ENCODE data around the gene JAK3. TPM values are rescaled to one million over a fixed set of nuclear protein-coding genes. Genes with fewer than 3 reads are reported as not detected.

The JAK3 gene
- total and polyA plus RNA-seq, 2 of the 8 experiments (the other 6 are each of a cell fraction or from before 2014, with no cell fraction given), result 4.0 to 4.7 TPM

DNA sequence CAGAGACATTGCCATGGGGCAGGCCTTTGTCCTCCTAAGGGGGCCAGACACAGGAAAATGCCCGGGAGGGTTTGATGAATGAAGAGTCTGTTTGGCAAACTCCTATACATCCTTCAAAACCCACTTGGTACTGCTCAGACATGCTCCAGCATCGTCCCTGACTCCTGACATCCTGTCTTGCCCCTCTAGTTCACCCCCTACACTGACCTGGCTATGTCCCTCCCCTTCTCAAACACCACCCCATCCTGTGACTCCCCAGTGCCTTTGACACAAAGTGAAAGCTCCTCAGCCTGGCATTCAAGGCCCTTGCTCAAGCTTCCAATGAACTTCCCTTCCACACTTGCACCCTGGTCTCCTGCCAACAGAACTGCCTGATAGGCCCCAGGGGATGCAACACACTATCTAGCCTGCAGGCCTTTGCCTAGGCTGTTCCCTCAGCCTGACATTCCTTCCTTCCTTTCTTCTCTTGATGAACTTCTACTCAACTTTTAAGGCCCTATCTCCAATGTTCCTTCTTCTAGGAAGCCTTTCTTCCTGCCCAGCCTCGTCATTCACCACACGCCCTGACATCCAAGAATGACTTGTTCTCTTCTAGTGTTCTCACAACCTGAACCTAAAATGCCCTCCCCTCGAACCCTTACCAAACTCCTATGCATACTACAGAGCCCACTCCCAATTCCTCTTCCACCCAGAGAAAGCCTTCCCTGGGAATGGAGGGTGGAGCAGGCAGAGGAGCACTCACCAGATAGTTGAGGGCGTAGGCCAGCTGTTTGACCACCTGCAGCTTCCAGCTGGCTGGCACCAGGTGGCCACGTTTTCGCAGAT is 12.4 kb downstream of the JAK3 start:
- Histone ChIP-seq H2AK5ac (ENCODE audit: low read depth, low read length) (no peak overlapping the region), H3K23ac (ENCODE audit: insufficient read length) (no peak overlapping the region), H3K23me2 (ENCODE audit: low read depth, low read length) (peaks cover 1% of the 10 kb centered on the region; the same call in 1 of the 2 replicates), H4K8ac (ENCODE audit: extremely low read depth, insufficient read depth, low read length) (no peak overlapping the region; the same call in 1 of the 2 replicates), H3K4me2 (ENCODE audit: insufficient read depth in 1 of 2, low read depth in 2 of 2, low read length in 2 of 2) (no peak overlapping the region), H2BK120ac (replicated peaks; ENCODE audit: low read depth, low read length) (no peak overlapping the region), H2BK20ac (ENCODE audit: low read length) (no peak overlapping the region), H3K27ac (ENCODE audit: low read depth, low read length) (no peak overlapping the region), H3K14ac (ENCODE audit: insufficient read length) (no peak overlapping the region), H3K4ac (replicated peaks; ENCODE audit: insufficient read length, low read depth, low read length) (no peak overlapping the region), H3K4me3 (ENCODE audit: extremely low read depth in 1 of 4, insufficient read depth in 2 of 4, low read depth in 3 of 4, low read length in 4 of 4) (no peak overlapping the region), H3K4me1 (replicated peaks in 1 of 4; ENCODE audit: control insufficient read depth in 3 of 4, insufficient read depth in 4 of 4, low read length in 3 of 4) (peaks cover 0 to 14% (median 4%) of the 10 kb centered on the region in 4 experiments; a peak in 4 of 7 replicates), H3K27me3 (replicated peaks in 1 of 4; ENCODE audit: control insufficient read depth in 3 of 4, extremely low read depth in 1 of 4, insufficient read depth in 3 of 4, low read length in 3 of 4) (peaks cover 0 to 3% (median 1%) of the 10 kb centered on the region in 4 experiments; a peak in 2 of 7 replicates), H2AFZ (ENCODE audit: low read length) (no peak overlapping the region), H2BK5ac (ENCODE audit: low read depth, low read length) (no peak overlapping the region), H3K56ac (replicated peaks; ENCODE audit: insufficient read length, low read depth, low read length) (no peak overlapping the region), H3K79me1 (ENCODE audit: low read depth, low read length) (no peaks in the 10 kb centered on the region), H4K91ac (replicated peaks; ENCODE audit: insufficient read length, low read length) (no peak overlapping the region), H4K20me1 (replicated peaks in 1 of 2; ENCODE audit: control insufficient read depth in 1 of 2, insufficient read depth in 2 of 2, low read length in 2 of 2) (peaks cover 0 to 5% of the 10 kb centered on the region in 2 experiments), H3K79me2 (ENCODE audit: control insufficient read depth in 1 of 2, insufficient read depth in 2 of 2, low read length in 2 of 2) (no peaks in the 10 kb centered on the region), H3K36me3 (ENCODE audit: control insufficient read depth in 2 of 4, insufficient read depth in 4 of 4, low read length in 3 of 4) (no peaks in the 10 kb centered on the region), H3K9me3 (ENCODE audit: insufficient read depth in 2 of 2, low read depth in 1 of 2, low read length in 1 of 2) (no peaks in the 10 kb centered on the region), H2BK15ac (ENCODE audit: low read length) (0 out of 2 replicates have a peak overlapping the region, but pooled peaks have one; percentile 2), H4K5ac (ENCODE audit: insufficient read length, low read depth, low read length) (no peak overlapping the region), H3K18ac (ENCODE audit: extremely low read depth, low read length) (peak overlapping the region; percentile 19; the same call in 1 of the 2 replicates), H3K9ac (replicated peaks in 1 of 4; ENCODE audit: extremely low read depth in 1 of 4, low read depth in 3 of 4, low read length in 3 of 4) (no peak overlapping the region), H2BK12ac (ENCODE audit: low read depth, low read length) (no peak overlapping the region)
- WGBS, 2 experiments (ENCODE audit: extremely low coverage in 1 of 2, insufficient coverage in 1 of 2, insufficient read length in 1 of 2, insufficient replicate concordance in 2 of 2, low coverage in 1 of 2, low lambda C conversion rate in 2 of 2, missing lambda C conversion rate in 1 of 2), result 79% methylated on average over 8 of the region's 8 CpGs; no CpG with 5 or more reads in 1 of the 2 experiments
- DNase-seq (ENCODE audit: low read depth in 1 of 2, low spot score in 2 of 2) (no peak), FAIRE-seq (no peak)
- TF ChIP-seq SIRT6 (IDR thresholded peaks at IDR 0.05; ENCODE audit: low read length) (no peak), BCL11A (IDR thresholded peaks at IDR 0.05; ENCODE audit: low read depth in 2 of 2, low read length in 2 of 2) (no peak), MAFK (IDR thresholded peaks at IDR 0.05; ENCODE audit: low read depth, low read length) (no peak)
- ChIA-PET POLR2A (ENCODE audit: partially characterized antibody) (interaction anchor here (0.5 to 12.5 kb wide), 3 partner anchors 27 to 699 kb away, joined by 3 to 133 read pairs (median 5); partner anchors contain the start of gene RPL18A), CTCF (ENCODE audit: partially characterized antibody) (interaction anchor here (0.6 to 3.7 kb wide), 10 partner anchors 8 to 229 kb away, joined by 3 to 19 read pairs (median 5); partner anchors contain the start of genes B3GNT3, JAK3 and RPL18A)

Data from H1 (cell line).